SK-N-MC (cell line): ENCODE measurements around the gene PPRC1.

Experiments used
- EZH2 ChIP-seq: fragments of 200-600 bp; sonication (generic); IDR thresholded peaks from one replicate; pipeline ENCODE4 v1.6.1; 2017; ENCODE audit warnings: antibody characterized with exemption
- FOXP2 ChIP-seq: optimal IDR thresholded peaks from 2 replicates; pipeline ENCODE3; 2011; ENCODE audit warnings: mild to moderate bottlenecking, moderate library complexity; ENCODE audit not compliant: insufficient read depth; ENCODE audit errors: extremely low read length, control extremely low read depth
- POLR2AphosphoS5 ChIP-seq: IDR thresholded peaks from 2 replicates; pipeline ENCODE4 v1.6.1; 2012; ENCODE audit warnings: mild to moderate bottlenecking, low read depth, low read length, borderline replicate concordance

DNA sequence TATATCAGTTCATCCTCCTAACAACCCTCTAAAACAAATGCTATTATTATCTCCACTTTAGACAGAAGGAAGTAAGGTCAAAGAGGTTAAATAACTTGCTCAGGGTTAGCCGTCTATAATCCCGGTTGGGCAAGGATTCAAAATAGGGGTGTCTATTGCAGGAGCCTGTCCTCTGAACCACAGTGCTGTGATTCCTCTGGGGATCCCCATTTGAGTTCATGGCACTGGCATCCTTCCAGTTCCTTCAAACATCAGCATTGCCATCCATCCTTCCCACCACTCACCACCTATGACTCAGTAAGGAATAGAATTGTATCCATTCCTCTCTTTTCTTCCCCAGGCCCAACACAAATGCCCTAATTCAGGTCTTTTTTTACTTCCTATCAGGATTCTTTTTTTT is 42.1 kb upstream of the PPRC1 start:
- TF ChIP-seq POLR2AphosphoS5, result no peak
- TF ChIP-seq EZH2, result no peak
- no peak for TF ChIP-seq FOXP2
